NB4 (cell line): ENCODE measurements around the gene TMEM185B.

Source experiments
- POLR2A ChIP-seq: IDR thresholded peaks from 2 replicates; pipeline ENCODE4 v1.6.1; 2011; ENCODE audit warnings: mild to moderate bottlenecking; ENCODE audit not compliant: insufficient read length; ENCODE audit errors: extremely low read depth
- TF ChIP-seq, protein P1 (sequence below): IDR thresholded peaks from one replicate; pipeline ENCODE4 v1.5.1; 2012; ENCODE audit warnings: low read depth, low read length

DNA sequence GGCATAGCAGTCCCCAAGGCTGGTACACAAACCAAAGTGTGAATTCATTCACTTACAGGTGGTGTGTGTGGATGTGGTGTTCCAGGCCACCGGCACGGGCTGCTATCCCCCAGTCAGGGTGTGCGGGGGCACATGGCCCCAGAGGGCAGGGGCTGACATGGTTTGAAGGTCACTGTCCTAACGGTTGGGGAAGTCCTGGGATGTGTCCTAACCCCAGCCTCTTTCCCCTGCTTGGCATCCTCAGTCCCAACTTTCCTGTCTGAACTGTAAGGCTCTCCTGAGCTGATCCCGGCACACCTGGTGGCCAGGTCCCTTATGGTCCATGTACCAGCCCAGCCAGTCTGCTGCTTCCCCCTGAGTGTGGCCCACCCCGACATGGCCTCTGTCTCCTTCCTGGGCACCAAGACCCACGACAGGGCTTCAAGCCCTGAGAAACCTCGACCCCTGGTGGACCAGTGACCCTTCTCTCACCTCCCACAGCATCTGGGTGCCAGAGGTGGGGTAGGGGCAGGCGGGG is 2.4 kb upstream of the TMEM185B start:
- TF ChIP-seq, protein P1, sequence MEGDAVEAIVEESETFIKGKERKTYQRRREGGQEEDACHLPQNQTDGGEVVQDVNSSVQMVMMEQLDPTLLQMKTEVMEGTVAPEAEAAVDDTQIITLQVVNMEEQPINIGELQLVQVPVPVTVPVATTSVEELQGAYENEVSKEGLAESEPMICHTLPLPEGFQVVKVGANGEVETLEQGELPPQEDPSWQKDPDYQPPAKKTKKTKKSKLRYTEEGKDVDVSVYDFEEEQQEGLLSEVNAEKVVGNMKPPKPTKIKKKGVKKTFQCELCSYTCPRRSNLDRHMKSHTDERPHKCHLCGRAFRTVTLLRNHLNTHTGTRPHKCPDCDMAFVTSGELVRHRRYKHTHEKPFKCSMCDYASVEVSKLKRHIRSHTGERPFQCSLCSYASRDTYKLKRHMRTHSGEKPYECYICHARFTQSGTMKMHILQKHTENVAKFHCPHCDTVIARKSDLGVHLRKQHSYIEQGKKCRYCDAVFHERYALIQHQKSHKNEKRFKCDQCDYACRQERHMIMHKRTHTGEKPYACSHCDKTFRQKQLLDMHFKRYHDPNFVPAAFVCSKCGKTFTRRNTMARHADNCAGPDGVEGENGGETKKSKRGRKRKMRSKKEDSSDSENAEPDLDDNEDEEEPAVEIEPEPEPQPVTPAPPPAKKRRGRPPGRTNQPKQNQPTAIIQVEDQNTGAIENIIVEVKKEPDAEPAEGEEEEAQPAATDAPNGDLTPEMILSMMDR, result no peak
- no peak for TF ChIP-seq POLR2A
